Transverse colon (tissue), 4 donors: ENCODE measurements around the gene SOCS1.

Source experiments
- EP300 ChIP-seq: sonication (generic); formaldehyde crosslinking; IDR thresholded peaks from one replicate; pipeline ENCODE4 v1.6.1; 2017; ENCODE audit warnings: antibody characterized with exemption, low read depth
- POLR2A ChIP-seq: fragments of 450-650 bp; IDR thresholded peaks from one replicate; pipeline ENCODE4 v1.6.1; 2016; ENCODE audit warnings: antibody characterized with exemption, mild to moderate bottlenecking, moderate library complexity
- POLR2AphosphoS5 ChIP-seq, 3 donors: sonication (generic); formaldehyde crosslinking; IDR thresholded peaks; one replicate each; pipeline ENCODE4 v1.6.1; 2016; ENCODE audit warnings: antibody characterized with exemption in 3 of 3
- TF ChIP-seq, protein P1 (sequence below), 5 experiments: fragments of 200-600 bp in 3 of 5; fragments of 450-650 bp in 2 of 5; sonication (generic) in 3 of 5; IDR thresholded peaks; 1 replicate in 2 of 5; 2 replicates in 3 of 5; pipeline ENCODE4 v1.5.1; 2016 to 2017; ENCODE audit warnings: antibody characterized with exemption in 5 of 5, inconsistent platforms in 3 of 5, mild to moderate bottlenecking in 2 of 5, moderate library complexity in 1 of 5

DNA sequence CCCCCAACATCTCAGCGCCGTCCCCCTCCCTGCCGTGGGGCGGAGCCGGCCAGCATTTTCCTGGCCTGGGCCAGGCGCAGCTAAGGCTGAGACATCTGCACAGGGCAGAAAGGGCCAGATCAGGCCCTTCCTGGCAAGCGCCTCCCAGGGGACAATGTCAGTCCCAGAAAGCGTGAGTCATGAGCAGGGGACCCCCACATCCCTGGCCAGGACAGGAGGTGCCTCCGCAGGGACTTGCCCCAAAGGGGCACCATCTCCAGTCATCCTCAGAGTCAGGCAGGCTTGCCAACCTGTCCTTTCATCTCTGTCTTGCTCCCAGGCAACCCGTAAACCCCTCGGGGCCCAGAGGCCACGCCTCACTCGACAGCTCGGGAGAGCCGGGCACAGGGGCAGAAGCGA, 43.2 kb downstream of the SOCS1 start:
- TF ChIP-seq POLR2AphosphoS5 (IDR thresholded peaks at IDR 0.05) (no peak), POLR2A (no peak), EP300 (no peak)
- TF ChIP-seq, protein P1, sequence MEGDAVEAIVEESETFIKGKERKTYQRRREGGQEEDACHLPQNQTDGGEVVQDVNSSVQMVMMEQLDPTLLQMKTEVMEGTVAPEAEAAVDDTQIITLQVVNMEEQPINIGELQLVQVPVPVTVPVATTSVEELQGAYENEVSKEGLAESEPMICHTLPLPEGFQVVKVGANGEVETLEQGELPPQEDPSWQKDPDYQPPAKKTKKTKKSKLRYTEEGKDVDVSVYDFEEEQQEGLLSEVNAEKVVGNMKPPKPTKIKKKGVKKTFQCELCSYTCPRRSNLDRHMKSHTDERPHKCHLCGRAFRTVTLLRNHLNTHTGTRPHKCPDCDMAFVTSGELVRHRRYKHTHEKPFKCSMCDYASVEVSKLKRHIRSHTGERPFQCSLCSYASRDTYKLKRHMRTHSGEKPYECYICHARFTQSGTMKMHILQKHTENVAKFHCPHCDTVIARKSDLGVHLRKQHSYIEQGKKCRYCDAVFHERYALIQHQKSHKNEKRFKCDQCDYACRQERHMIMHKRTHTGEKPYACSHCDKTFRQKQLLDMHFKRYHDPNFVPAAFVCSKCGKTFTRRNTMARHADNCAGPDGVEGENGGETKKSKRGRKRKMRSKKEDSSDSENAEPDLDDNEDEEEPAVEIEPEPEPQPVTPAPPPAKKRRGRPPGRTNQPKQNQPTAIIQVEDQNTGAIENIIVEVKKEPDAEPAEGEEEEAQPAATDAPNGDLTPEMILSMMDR (IDR thresholded peaks at IDR 0.05), result no peak
